Iris pigment epithelial cell (primary cell): ENCODE measurements around the gene TSR1.
A peak's percentile ranks its signal among the peaks of the same experiment; 100 is the strongest.

Source experiments
- DNase-seq: peaks from one replicate; pipeline ENCODE4 v3.0.0-alpha.2; 2011; ENCODE audit warnings: low read depth

The TSR1 gene

GRCh38 chr17:2282297-2282873, 53.9 kb downstream of the TSR1 start:
- peak; percentile 74 for DNase-seq

- DNase-seq, result no peak
Measured at GRCh38 chr17:2279707-2280106, 56.5 kb downstream of the TSR1 start.

GRCh38 chr17:2277429-2278170, 58.7 kb downstream of the TSR1 start:
- no peak for DNase-seq

- no peak for DNase-seq
Measured at GRCh38 chr17:2275722-2276121, 60.5 kb downstream of the TSR1 start.

GRCh38 chr17:2274414-2274813, 61.8 kb downstream of the TSR1 start:
- no peak for DNase-seq
